ENCODE measurements around the gene ABTB2.

ABTB2 gene

GRCh38 chr11:34233215-34233614 lies 124.6 kb downstream of the ABTB2 start:
- DNase-seq: no peak

- DNase-seq: no peak
Measured at GRCh38 chr11:34232807-34233206, 125.0 kb downstream of the ABTB2 start.

GRCh38 chr11:34226210-34226609 lies 131.6 kb downstream of the ABTB2 start:
- no peak for DNase-seq

- DNase-seq: no peak
Measured at GRCh38 chr11:34225091-34225490, 132.7 kb downstream of the ABTB2 start.

GRCh38 chr11:34224434-34224966 lies 133.3 kb downstream of the ABTB2 start:
- no peak for DNase-seq

GRCh38 chr11:34223907-34224306 lies 133.9 kb downstream of the ABTB2 start:
- no peak for DNase-seq

- DNase-seq: no peak
Measured at GRCh38 chr11:34223021-34223813, 134.6 kb downstream of the ABTB2 start.

GRCh38 chr11:34222030-34222429 lies 135.8 kb downstream of the ABTB2 start:
- no peak for DNase-seq

GRCh38 chr11:34219941-34220370 lies 137.9 kb downstream of the ABTB2 start:
- DNase-seq: no peak

- DNase-seq: no peak
Measured at GRCh38 chr11:34219279-34219678, 138.5 kb downstream of the ABTB2 start.

GRCh38 chr11:34218756-34219155 lies 139.1 kb downstream of the ABTB2 start:
- peak; percentile 12 for DNase-seq

- no peak for DNase-seq
Measured at GRCh38 chr11:34218067-34218466, 139.7 kb downstream of the ABTB2 start.

GRCh38 chr11:34216706-34217105 lies 141.1 kb downstream of the ABTB2 start:
- no peak for DNase-seq

GRCh38 chr11:34215806-34216453 lies 141.9 kb downstream of the ABTB2 start:
- no peak for DNase-seq

- DNase-seq: no peak
Measured at GRCh38 chr11:34214961-34215805, 142.6 kb downstream of the ABTB2 start.

- no peak for DNase-seq
Measured at GRCh38 chr11:34213366-34213765, 144.4 kb downstream of the ABTB2 start.

GRCh38 chr11:34212566-34212965 lies 145.2 kb downstream of the ABTB2 start:
- DNase-seq: no peak

GRCh38 chr11:34209809-34210208 lies 148.0 kb downstream of the ABTB2 start:
- no peak for DNase-seq

GRCh38 chr11:34208266-34209135 lies 149.3 kb downstream of the ABTB2 start:
- no peak for DNase-seq

- DNase-seq: no peak
Measured at GRCh38 chr11:34207487-34208180, 150.2 kb downstream of the ABTB2 start.

All from NCI-H2029 treated with DMSO at 0.1 percent for 48 hours (cell line).